Ishikawa (cell line): ENCODE results near the gene CADPS.

Experiments
- CEBPB ChIP-seq: IDR thresholded peaks from 2 replicates; pipeline ENCODE4 v1.6.1; 2012
- CREB1 ChIP-seq: IDR thresholded peaks from 2 replicates; pipeline ENCODE4 v1.6.1; 2012; ENCODE audit warnings: low read depth
- EGR1 ChIP-seq: IDR thresholded peaks from 2 replicates; pipeline ENCODE4 v1.6.1; 2012
- EP300 ChIP-seq: IDR thresholded peaks from 2 replicates; pipeline ENCODE4 v1.6.1; 2012; ENCODE audit warnings: borderline replicate concordance
- FOXM1 ChIP-seq: IDR thresholded peaks from 2 replicates; pipeline ENCODE4 v1.6.1; 2012; ENCODE audit warnings: low read depth, borderline replicate concordance
- NFIC ChIP-seq: IDR thresholded peaks from 2 replicates; pipeline ENCODE4 v1.6.1; 2012
- RAD21 ChIP-seq: IDR thresholded peaks from 2 replicates; pipeline ENCODE4 v1.6.1; 2012; ENCODE audit warnings: low read depth
- TAF1 ChIP-seq: IDR thresholded peaks from 2 replicates; pipeline ENCODE4 v1.6.1; 2012; ENCODE audit warnings: low read depth, mild to moderate bottlenecking
- TCF12 ChIP-seq: IDR thresholded peaks from 2 replicates; pipeline ENCODE4 v1.6.1; 2012; ENCODE audit warnings: low read depth
- TEAD4 ChIP-seq: IDR thresholded peaks from 2 replicates; pipeline ENCODE4 v1.6.1; 2012
- YY1 ChIP-seq: IDR thresholded peaks from 2 replicates; pipeline ENCODE4 v1.6.1; 2012; ENCODE audit warnings: low read depth
- ZBTB7A ChIP-seq: IDR thresholded peaks from 2 replicates; pipeline ENCODE4 v1.6.1; 2012; ENCODE audit warnings: low read depth
- TF ChIP-seq, protein P1 (sequence below): IDR thresholded peaks from 2 replicates; pipeline ENCODE4 v1.6.1; 2012; ENCODE audit warnings: low read depth, mild to moderate bottlenecking
- TF ChIP-seq, protein P2 (sequence below): IDR thresholded peaks from 2 replicates; pipeline ENCODE4 v1.6.1; 2012
- TF ChIP-seq, protein P3 (sequence below): IDR thresholded peaks from 2 replicates; pipeline ENCODE4 v1.6.1; 2012

The CADPS gene

GRCh38 chr3:62571916-62572315 is 303.3 kb downstream of the CADPS start:
- TF ChIP-seq, protein P1, sequence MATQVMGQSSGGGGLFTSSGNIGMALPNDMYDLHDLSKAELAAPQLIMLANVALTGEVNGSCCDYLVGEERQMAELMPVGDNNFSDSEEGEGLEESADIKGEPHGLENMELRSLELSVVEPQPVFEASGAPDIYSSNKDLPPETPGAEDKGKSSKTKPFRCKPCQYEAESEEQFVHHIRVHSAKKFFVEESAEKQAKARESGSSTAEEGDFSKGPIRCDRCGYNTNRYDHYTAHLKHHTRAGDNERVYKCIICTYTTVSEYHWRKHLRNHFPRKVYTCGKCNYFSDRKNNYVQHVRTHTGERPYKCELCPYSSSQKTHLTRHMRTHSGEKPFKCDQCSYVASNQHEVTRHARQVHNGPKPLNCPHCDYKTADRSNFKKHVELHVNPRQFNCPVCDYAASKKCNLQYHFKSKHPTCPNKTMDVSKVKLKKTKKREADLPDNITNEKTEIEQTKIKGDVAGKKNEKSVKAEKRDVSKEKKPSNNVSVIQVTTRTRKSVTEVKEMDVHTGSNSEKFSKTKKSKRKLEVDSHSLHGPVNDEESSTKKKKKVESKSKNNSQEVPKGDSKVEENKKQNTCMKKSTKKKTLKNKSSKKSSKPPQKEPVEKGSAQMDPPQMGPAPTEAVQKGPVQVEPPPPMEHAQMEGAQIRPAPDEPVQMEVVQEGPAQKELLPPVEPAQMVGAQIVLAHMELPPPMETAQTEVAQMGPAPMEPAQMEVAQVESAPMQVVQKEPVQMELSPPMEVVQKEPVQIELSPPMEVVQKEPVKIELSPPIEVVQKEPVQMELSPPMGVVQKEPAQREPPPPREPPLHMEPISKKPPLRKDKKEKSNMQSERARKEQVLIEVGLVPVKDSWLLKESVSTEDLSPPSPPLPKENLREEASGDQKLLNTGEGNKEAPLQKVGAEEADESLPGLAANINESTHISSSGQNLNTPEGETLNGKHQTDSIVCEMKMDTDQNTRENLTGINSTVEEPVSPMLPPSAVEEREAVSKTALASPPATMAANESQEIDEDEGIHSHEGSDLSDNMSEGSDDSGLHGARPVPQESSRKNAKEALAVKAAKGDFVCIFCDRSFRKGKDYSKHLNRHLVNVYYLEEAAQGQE: no peak
- no peak for TF ChIP-seq CEBPB
- no peak for TF ChIP-seq FOXM1
- no peak for TF ChIP-seq EP300
- no peak for TF ChIP-seq RAD21
- no peak for TF ChIP-seq CREB1
- no peak for TF ChIP-seq TAF1
- TF ChIP-seq NFIC: no peak
- TF ChIP-seq TEAD4: no peak

- no peak for TF ChIP-seq TAF1
- TF ChIP-seq TCF12: no peak
- TF ChIP-seq NFIC: no peak
These were observed 304.3 kb downstream of the CADPS start for GRCh38 chr3:62570888-62571287.

GRCh38 chr3:62569609-62570008 is 305.6 kb downstream of the CADPS start:
- TF ChIP-seq NFIC: no peak

- peak; percentile 37 for TF ChIP-seq TEAD4
- TF ChIP-seq NFIC: no peak
- TF ChIP-seq CEBPB: peak; percentile 66; the same call in 1 of the 2 replicates
These were observed 307.9 kb downstream of the CADPS start for GRCh38 chr3:62567097-62568021.

- TF ChIP-seq, protein P2, sequence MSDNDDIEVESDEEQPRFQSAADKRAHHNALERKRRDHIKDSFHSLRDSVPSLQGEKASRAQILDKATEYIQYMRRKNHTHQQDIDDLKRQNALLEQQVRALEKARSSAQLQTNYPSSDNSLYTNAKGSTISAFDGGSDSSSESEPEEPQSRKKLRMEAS: no peak
- TF ChIP-seq RAD21 (no peak), TCF12 (no peak), CEBPB (no peak), TAF1 (no peak), YY1 (no peak), FOXM1 (no peak), NFIC (no peak), CREB1 (no peak), ZBTB7A (no peak), TEAD4 (no peak), EGR1 (no peak), EP300 (no peak)
- TF ChIP-seq, protein P3, sequence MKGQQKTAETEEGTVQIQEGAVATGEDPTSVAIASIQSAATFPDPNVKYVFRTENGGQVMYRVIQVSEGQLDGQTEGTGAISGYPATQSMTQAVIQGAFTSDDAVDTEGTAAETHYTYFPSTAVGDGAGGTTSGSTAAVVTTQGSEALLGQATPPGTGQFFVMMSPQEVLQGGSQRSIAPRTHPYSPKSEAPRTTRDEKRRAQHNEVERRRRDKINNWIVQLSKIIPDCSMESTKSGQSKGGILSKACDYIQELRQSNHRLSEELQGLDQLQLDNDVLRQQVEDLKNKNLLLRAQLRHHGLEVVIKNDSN: no peak
- TF ChIP-seq, protein P1: no peak
These were observed 309.1 kb downstream of the CADPS start for GRCh38 chr3:62566022-62566557.

GRCh38 chr3:62562596-62562995 is 312.6 kb downstream of the CADPS start:
- no peak for TF ChIP-seq TCF12
- no peak for TF ChIP-seq RAD21
- TF ChIP-seq TEAD4: no peak
- no peak for TF ChIP-seq NFIC
- no peak for TF ChIP-seq ZBTB7A
- TF ChIP-seq, protein P3: no peak
- TF ChIP-seq, protein P1: no peak
- TF ChIP-seq FOXM1: no peak
- no peak for TF ChIP-seq TAF1
- TF ChIP-seq YY1: no peak
- no peak for TF ChIP-seq EP300
- no peak for TF ChIP-seq CEBPB
- no peak for TF ChIP-seq CREB1
- TF ChIP-seq EGR1: no peak
- TF ChIP-seq, protein P2: no peak
